Activated naive CD4-positive, alpha-beta T cell treated with anti-CD3 and anti-CD28 coated beads, Interleukin-2, amount 50 U/mL, for 16 hours (primary cell): ENCODE results near the gene CDC34.
A peak's percentile ranks its signal among the peaks of the same experiment; 100 is the strongest.

Source experiments
- DNase-seq: peaks from one replicate; pipeline ENCODE4 v3.0.0-alpha.2; 2020

The CDC34 gene

GRCh38 chr19:589693-590395 is 58.3 kb downstream of the CDC34 start, which contains the start of gene HCN2:
TSS of gene HCN2 (plus strand) at chr19:589881. CDS start at chr19:589946, 65 bp downstream.
- DNase-seq, result no peak

GRCh38 chr19:590396-590745 is 58.8 kb downstream of the CDC34 start:
- DNase-seq, result peak; percentile 37

- DNase-seq, result no peak
These were observed 59.2 kb downstream of the CDC34 start for GRCh38 chr19:590750-591098.

- DNase-seq, result no peak
These were observed 59.8 kb downstream of the CDC34 start for GRCh38 chr19:591099-591958.
